OCI-LY3 (cell line): ENCODE measurements around the gene ASF1B.

ENCODE experiments used
- H2AFZ ChIP-seq: fragments of 200-600, 300-600 bp; shearing (Covaris generic); 2 replicates; pipeline ENCODE4 v1.6.0; 2014; ENCODE audit warnings: antibody characterized with exemption, low read depth, low read length
- H3K27ac ChIP-seq: fragments of 200-600, 300-600 bp; sonication (generic); 2 replicates; pipeline ENCODE4 v1.5.1; 2014; ENCODE audit warnings: mild to moderate bottlenecking, low read length, moderate library complexity, mixed read lengths
- H3K27me3 ChIP-seq: fragments of 200-600, 300-600 bp; sonication (generic); 2 replicates; pipeline ENCODE4 v1.6.1; 2014; ENCODE audit warnings: low read depth, low read length, mixed read lengths
- H3K36me3 ChIP-seq: fragments of 200-600, 300-600 bp; sonication (generic); replicated peaks from 2 replicates; pipeline ENCODE3; 2014; ENCODE audit warnings: low read depth, low read length, mixed read lengths
- H3K4me1 ChIP-seq: fragments of 300-600, 200-600 bp; sonication (generic); 2 replicates; pipeline ENCODE4 v1.6.1; 2014; ENCODE audit warnings: low read length, mixed read lengths
- H3K4me2 ChIP-seq: fragments of 200-600, 300-600 bp; sonication (generic); 2 replicates; pipeline ENCODE4 v1.6.1; 2014; ENCODE audit warnings: low read length, mixed read lengths
- H3K4me3 ChIP-seq: fragments of 300-600, 200-600 bp; sonication (generic); 2 replicates; pipeline ENCODE4 v1.5.1; 2014; ENCODE audit warnings: antibody characterized with exemption, mild to moderate bottlenecking, low read length, moderate library complexity
- H3K79me2 ChIP-seq: fragments of 300-600, 200-600 bp; shearing (Covaris generic); 2 replicates; pipeline ENCODE4 v1.6.1; 2014; ENCODE audit warnings: mild to moderate bottlenecking, low read length, mixed read lengths
- H3K9ac ChIP-seq: fragments of 300-600, 200-600 bp; shearing (Covaris generic); 2 replicates; pipeline ENCODE4 v1.6.0; 2014; ENCODE audit warnings: mild to moderate bottlenecking, low read length, moderate library complexity
- H3K9me3 ChIP-seq: fragments of 200-600, 300-600 bp; shearing (Covaris generic); 2 replicates; pipeline ENCODE4 v1.6.1; 2014; ENCODE audit warnings: low read length, mixed read lengths; ENCODE audit not compliant: insufficient read depth
- H4K20me1 ChIP-seq: fragments of 200-600, 300-600 bp; sonication (generic); 2 replicates; pipeline ENCODE4 v1.6.1; 2016; ENCODE audit warnings: low read length, mixed read lengths; ENCODE audit not compliant: insufficient read depth
- CTCF ChIP-seq: fragments of 200-600, 300-600 bp; sonication (generic); IDR thresholded peaks from 2 replicates; pipeline ENCODE4 v1.5.1; 2014; ENCODE audit warnings: antibody characterized with exemption, low read length, low read depth
- EZH2phosphoT487 ChIP-seq: fragments of 200-600 bp; shearing (Covaris generic); IDR thresholded peaks from 2 replicates; pipeline ENCODE4 v1.6.1; 2018; ENCODE audit warnings: antibody characterized with exemption, mixed run types, low read depth

ASF1B gene

GRCh38 chr19:14141041-14141440, 4.7 kb upstream of the ASF1B start:
- Histone ChIP-seq H4K20me1 (0 out of 2 replicates have a peak, but pooled peaks cover 3% of the 10 kb centered on the region), H3K27me3 (no peaks in the 10 kb centered on the region), H3K4me2 (no peak overlapping the region), H3K4me1 (no peaks in the 10 kb centered on the region; the same call in 1 of the 2 replicates), H3K79me2 (peaks cover 9% of the 10 kb centered on the region), H3K9ac (no peak overlapping the region), H3K36me3 (no peaks in the 10 kb centered on the region), H3K9me3 (no peaks in the 10 kb centered on the region), H2AFZ (no peak overlapping the region), H3K27ac (no peak overlapping the region), H3K4me3 (no peak overlapping the region)
- TF ChIP-seq CTCF = no peak
- TF ChIP-seq EZH2phosphoT487 = no peak

DNA sequence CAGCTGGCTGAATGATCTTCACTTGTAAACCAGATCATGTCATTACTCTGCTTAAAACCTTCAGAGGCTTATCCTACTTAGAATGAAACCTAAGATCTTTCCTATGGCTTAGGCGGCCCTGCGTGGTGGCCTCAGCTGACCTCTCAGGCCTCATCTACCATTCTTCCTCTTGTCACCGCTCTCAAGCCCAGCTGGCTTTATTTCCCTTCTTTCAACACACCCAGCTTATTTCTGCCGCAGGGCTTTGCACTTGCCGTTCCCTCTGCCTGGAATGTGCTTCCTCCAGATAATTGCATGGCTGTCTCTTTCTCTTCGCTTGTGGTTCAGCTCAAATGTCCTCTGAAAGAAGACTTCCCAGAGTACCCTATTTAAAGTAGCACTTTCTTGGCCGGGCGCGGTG, 3.6 kb upstream of the ASF1B start:
- Histone ChIP-seq H3K9ac (no peak overlapping the region), H3K27ac (no peak overlapping the region), H3K36me3 (no peaks in the 10 kb centered on the region), H4K20me1 (0 out of 2 replicates have a peak, but pooled peaks cover 3% of the 10 kb centered on the region), H3K4me2 (no peak overlapping the region), H3K4me1 (peaks cover 5% of the 10 kb centered on the region), H2AFZ (no peak overlapping the region), H3K79me2 (peaks cover 20% of the 10 kb centered on the region), H3K27me3 (no peaks in the 10 kb centered on the region), H3K9me3 (no peaks in the 10 kb centered on the region), H3K4me3 (no peak overlapping the region)
- TF ChIP-seq CTCF (no peak), EZH2phosphoT487 (no peak)

GRCh38 chr19:14138576-14139265, 2.3 kb upstream of the ASF1B start:
- Histone ChIP-seq H3K4me2 (no peak overlapping the region), H3K79me2 (peaks cover 31% of the 10 kb centered on the region), H4K20me1 (0 out of 2 replicates have a peak, but pooled peaks cover 3% of the 10 kb centered on the region), H3K27ac (no peak overlapping the region), H3K4me3 (no peak overlapping the region), H3K9me3 (no peaks in the 10 kb centered on the region), H3K36me3 (peaks cover 8% of the 10 kb centered on the region), H2AFZ (no peak overlapping the region), H3K4me1 (peaks cover 5% of the 10 kb centered on the region), H3K27me3 (no peaks in the 10 kb centered on the region), H3K9ac (no peak overlapping the region)
- TF ChIP-seq CTCF (no peak), EZH2phosphoT487 (no peak)

DNA sequence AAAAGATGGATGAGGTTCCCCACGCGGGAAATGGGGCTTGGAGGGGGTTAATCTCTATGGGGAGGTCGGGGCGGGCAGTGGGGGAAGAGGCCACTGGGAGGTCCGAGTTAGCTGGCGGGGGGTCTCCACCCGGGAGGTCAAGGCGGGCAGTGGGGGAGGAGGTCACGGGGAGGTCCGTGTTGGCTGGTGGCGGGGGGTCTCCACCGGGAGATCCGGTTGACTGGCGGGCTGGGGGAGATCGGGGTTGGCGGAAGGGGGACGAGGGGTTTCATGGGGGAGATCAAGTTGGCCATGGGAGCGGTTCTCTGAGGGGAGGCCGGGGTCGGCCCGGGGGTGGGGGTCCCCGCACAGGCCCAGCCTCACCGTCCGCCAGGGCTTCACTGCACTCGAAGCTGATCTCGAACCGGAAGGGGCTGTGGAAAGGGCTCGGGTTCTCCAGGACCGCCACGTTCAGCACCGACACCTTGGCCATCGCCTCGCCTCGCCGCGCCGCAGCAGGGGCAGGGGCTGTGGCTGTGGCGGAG, 342 bp downstream of the ASF1B start:
- Histone ChIP-seq H3K36me3 (peaks cover 17% of the 10 kb centered on the region), H3K79me2 (peaks cover 35% of the 10 kb centered on the region), H3K4me1 (peaks cover 5% of the 10 kb centered on the region), H2AFZ (peak overlapping the region; percentile 8; the same call in 1 of the 2 replicates), H3K9ac (peak overlapping the region; percentile 92), H3K27me3 (no peaks in the 10 kb centered on the region), H3K27ac (peak overlapping the region; percentile 49), H3K4me2 (peak overlapping the region; percentile 95), H3K4me3 (peak overlapping the region; percentile 82), H3K9me3 (no peaks in the 10 kb centered on the region), H4K20me1 (no peaks in the 10 kb centered on the region)
- no peak for TF ChIP-seq CTCF
- TF ChIP-seq EZH2phosphoT487 = no peak
